Panc1 (cell line): Measurements from ENCODE around the gene PRCC.

Source experiments
- CTCF ChIP-seq: fragments of 450-650 bp; IDR thresholded peaks from 2 replicates; pipeline ENCODE4 v1.5.1; 2017; ENCODE audit warnings: mild to moderate bottlenecking
- POLR2AphosphoS5 ChIP-seq: IDR thresholded peaks from 2 replicates; pipeline ENCODE4 v1.6.1; 2012; ENCODE audit warnings: mild to moderate bottlenecking, low read depth, low read length, moderate library complexity
- REST ChIP-seq, 2 experiments: IDR thresholded peaks; 2 replicates each; pipeline ENCODE4 v1.6.1; 2011 to 2012; ENCODE audit warnings: low read depth in 2 of 2, control low read depth in 1 of 2, low read length in 1 of 2, mild to moderate bottlenecking in 1 of 2, moderate library complexity in 1 of 2; ENCODE audit not compliant: insufficient read depth in 1 of 2
- SIN3A ChIP-seq: IDR thresholded peaks from 2 replicates; pipeline ENCODE4 v1.6.1; 2012; ENCODE audit warnings: low read depth, mild to moderate bottlenecking, low read length, moderate library complexity, borderline replicate concordance; ENCODE audit not compliant: insufficient read depth

GRCh38 chr1:156844638-156845037, 77.3 kb downstream of the PRCC start:
- no peak for TF ChIP-seq CTCF
- no peak for TF ChIP-seq POLR2AphosphoS5
- TF ChIP-seq REST (IDR thresholded peaks at IDR 0.05; ENCODE audit: insufficient read depth in 1 of 2, low read depth in 2 of 2, low read length in 1 of 2), result no peak
- no peak for TF ChIP-seq SIN3A
